Activated CD4-positive, alpha-beta T cell treated with anti-CD3 and anti-CD28 coated beads, Interleukin-2, amount 50 U/mL, for 16 hours (primary cell): ENCODE measurements around the gene SLC16A12.

ENCODE experiments used
- DNase-seq: peaks from one replicate; pipeline ENCODE4 v3.0.0-alpha.2; 2020

The SLC16A12 gene

DNA sequence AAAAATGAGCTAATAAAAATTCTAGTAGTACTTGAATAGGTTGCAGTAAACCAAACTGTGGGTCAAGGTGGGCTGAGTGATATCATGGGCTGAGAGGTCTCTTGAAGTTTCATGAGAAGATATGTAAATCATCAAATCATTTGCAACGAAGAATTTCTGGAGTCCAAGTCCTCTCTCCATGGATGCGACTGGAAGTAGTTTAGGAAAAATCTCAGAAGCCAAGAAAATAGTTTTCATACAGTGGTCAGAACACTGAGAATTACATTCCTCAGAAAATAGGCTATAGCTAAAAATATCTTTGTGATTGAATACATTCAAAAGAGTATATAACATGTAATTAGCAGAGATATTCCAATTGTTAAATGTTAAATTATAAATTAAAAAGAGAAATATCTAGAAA is 146.6 kb downstream of the SLC16A12 start:
- DNase-seq: no peak

DNA sequence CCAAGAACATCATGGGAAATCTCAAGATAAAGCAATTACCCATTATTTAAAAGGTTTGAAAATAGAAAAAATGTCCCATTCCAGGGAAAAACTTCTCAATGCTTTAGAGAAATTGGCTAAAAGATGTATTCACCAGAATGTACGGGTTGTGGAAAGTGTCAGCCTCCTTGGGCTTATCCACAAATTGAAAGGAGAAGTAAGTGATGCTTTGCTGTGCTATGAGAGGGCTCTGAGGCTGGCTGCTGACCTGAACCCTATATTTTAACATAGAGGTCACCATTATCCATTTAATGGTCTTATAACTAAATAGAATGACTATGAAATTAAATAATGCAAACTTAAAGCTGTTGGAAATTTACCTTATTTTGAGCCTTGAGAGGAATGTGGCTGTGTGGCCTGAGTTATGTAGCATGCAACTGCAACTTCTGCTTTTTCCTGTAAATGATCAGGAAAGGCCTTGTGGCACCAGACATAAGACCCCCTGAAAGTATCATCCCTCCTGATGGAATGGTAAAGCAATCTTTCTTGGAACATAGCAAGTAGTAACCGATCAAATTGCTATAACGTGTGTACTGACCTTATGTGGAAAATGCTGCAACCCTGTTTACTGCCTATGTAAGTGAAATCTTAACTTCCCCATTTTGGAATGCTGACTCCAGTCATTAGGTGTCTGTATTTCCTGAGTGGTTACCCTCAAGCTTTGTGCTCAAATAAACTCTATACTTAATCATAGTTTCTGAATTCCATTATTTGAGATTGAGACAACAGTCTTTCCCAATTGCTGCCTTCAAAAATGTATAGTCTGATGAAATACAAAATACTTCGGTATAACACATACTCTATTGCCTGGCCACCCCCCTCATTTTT is 150.7 kb downstream of the SLC16A12 start:
- DNase-seq: no peak

DNA sequence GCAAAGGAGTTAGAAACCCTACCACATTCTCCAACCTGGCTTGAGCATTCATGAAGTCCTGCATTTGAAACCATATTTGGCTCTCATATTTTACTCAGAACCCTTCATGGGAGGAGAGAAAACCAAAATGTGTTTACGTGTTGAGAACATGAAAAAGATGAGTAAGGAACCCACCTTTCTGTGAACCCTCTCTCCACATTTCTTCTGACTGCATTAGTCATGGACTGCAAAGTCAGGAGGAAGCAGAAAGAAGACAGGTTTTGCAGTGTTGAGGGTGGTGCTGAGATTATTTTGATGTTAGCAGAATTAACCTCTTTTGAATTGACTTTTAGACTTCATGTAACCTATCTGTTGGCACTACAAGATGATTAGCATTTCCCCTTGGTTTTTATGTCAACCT is 152.6 kb downstream of the SLC16A12 start:
- DNase-seq: no peak
